H9 (cell line): ENCODE measurements around the gene VWF. TPM values are rescaled to one million over a fixed set of nuclear protein-coding genes. Genes with fewer than 3 reads are reported as not detected.

Experiments
- DNase-seq: peaks from one replicate; pipeline ENCODE4 v3.0.0-alpha.2; 2017
- H2AFZ ChIP-seq: one replicate; pipeline ENCODE4 v1.6.1; 2013; ENCODE audit warnings: mild to moderate bottlenecking, low read length, control low read depth, moderate library complexity
- H2AK5ac ChIP-seq: 2 replicates; pipeline ENCODE4 v1.6.1; 2013; ENCODE audit warnings: low read length, control low read depth, mixed read lengths; ENCODE audit not compliant: insufficient read length
- H2BK120ac ChIP-seq: one replicate; pipeline ENCODE4 v1.6.1; 2013; ENCODE audit warnings: low read depth, mild to moderate bottlenecking, low read length, control low read depth, inconsistent platforms; ENCODE audit not compliant: poor library complexity, severe bottlenecking
- H2BK12ac ChIP-seq: 2 replicates; pipeline ENCODE4 v1.6.1; 2013; ENCODE audit warnings: low read length, control low read depth, mixed read lengths, low read depth; ENCODE audit not compliant: insufficient read length
- H2BK15ac ChIP-seq: 2 replicates; pipeline ENCODE4 v1.6.1; 2013; ENCODE audit warnings: low read depth, low read length, control low read depth
- H2BK20ac ChIP-seq: one replicate; pipeline ENCODE4 v1.6.1; 2013; ENCODE audit warnings: low read depth, mild to moderate bottlenecking, low read length, control low read depth, inconsistent platforms; ENCODE audit not compliant: poor library complexity, severe bottlenecking
- H2BK5ac ChIP-seq: 2 replicates; pipeline ENCODE4 v1.6.1; 2013; ENCODE audit warnings: low read length, control low read depth, mixed read lengths; ENCODE audit not compliant: insufficient read length
- H3K14ac ChIP-seq: 2 replicates; pipeline ENCODE4 v1.6.1; 2013; ENCODE audit warnings: low read length, control low read depth; ENCODE audit not compliant: insufficient read depth
- H3K18ac ChIP-seq: 2 replicates; pipeline ENCODE4 v1.6.1; 2013; ENCODE audit warnings: low read depth, mild to moderate bottlenecking, mixed read lengths, low read length, control low read depth; ENCODE audit not compliant: insufficient read length
- H3K23ac ChIP-seq: 2 replicates; pipeline ENCODE4 v1.6.1; 2013; ENCODE audit warnings: low read length, control low read depth, mixed read lengths, low read depth; ENCODE audit not compliant: insufficient read length
- H3K23me2 ChIP-seq: 2 replicates; pipeline ENCODE4 v1.6.1; 2013; ENCODE audit warnings: low read depth, mild to moderate bottlenecking, mixed read lengths, low read length, control low read depth; ENCODE audit not compliant: insufficient read length, poor library complexity, severe bottlenecking
- H3K27ac ChIP-seq: 2 replicates; pipeline ENCODE4 v1.5.1; 2013; ENCODE audit warnings: low read length, control low read depth, mixed read lengths, low read depth; ENCODE audit not compliant: insufficient read length
- H3K27me3 ChIP-seq: 2 replicates; pipeline ENCODE4 v1.6.1; 2013; ENCODE audit warnings: low read length, control low read depth, inconsistent platforms; ENCODE audit not compliant: insufficient read depth
- H3K4ac ChIP-seq: 2 replicates; pipeline ENCODE4 v1.6.1; 2013; ENCODE audit warnings: low read depth, mild to moderate bottlenecking, control low read depth, inconsistent platforms, low read length, moderate library complexity
- H3K4me1 ChIP-seq: 2 replicates; pipeline ENCODE4 v1.6.1; 2013; ENCODE audit warnings: low read length, control low read depth, inconsistent platforms; ENCODE audit not compliant: insufficient read depth
- H3K4me2 ChIP-seq: 2 replicates; pipeline ENCODE4 v1.6.1; 2013; ENCODE audit warnings: low read length, control low read depth, mixed read lengths; ENCODE audit not compliant: insufficient read length, insufficient read depth
- H3K56ac ChIP-seq: 2 replicates; pipeline ENCODE4 v1.6.1; 2013; ENCODE audit warnings: low read depth, mild to moderate bottlenecking, mixed read lengths, low read length, control low read depth; ENCODE audit not compliant: insufficient read length
- H3K79me1 ChIP-seq: 2 replicates; pipeline ENCODE4 v1.6.1; 2013; ENCODE audit warnings: low read depth, mild to moderate bottlenecking, moderate library complexity, low read length, control low read depth, inconsistent platforms; ENCODE audit not compliant: insufficient read depth, poor library complexity, severe bottlenecking
- H3K79me2 ChIP-seq: 2 replicates; pipeline ENCODE4 v1.6.1; 2013; ENCODE audit warnings: low read length, control low read depth, inconsistent platforms; ENCODE audit not compliant: insufficient read depth
- H3K9ac ChIP-seq: 2 replicates; pipeline ENCODE4 v1.6.1; 2013; ENCODE audit warnings: low read length, control low read depth, mixed read lengths; ENCODE audit not compliant: insufficient read length; ENCODE audit errors: extremely low read depth
- H3K9me3 ChIP-seq: one replicate; pipeline ENCODE4 v1.6.1; 2013; ENCODE audit warnings: low read depth, low read length, inconsistent platforms; ENCODE audit not compliant: control insufficient read depth
- H3T11ph ChIP-seq: one replicate; pipeline ENCODE4 v1.6.1; 2013; ENCODE audit warnings: mild to moderate bottlenecking, low read length, control low read depth, inconsistent platforms
- H4K20me1 ChIP-seq: one replicate; pipeline ENCODE4 v1.6.1; 2013; ENCODE audit not compliant: control insufficient read depth, insufficient read length, insufficient read depth
- H4K5ac ChIP-seq: 2 replicates; pipeline ENCODE4 v1.6.1; 2013; ENCODE audit warnings: low read depth, mild to moderate bottlenecking, mixed read lengths, low read length, control low read depth; ENCODE audit not compliant: insufficient read length
- H4K8ac ChIP-seq: replicated peaks from 2 replicates; pipeline ENCODE4 v1.6.1; 2013; ENCODE audit warnings: low read length, control low read depth, mixed read lengths, low read depth; ENCODE audit not compliant: insufficient read length
- H4K91ac ChIP-seq: 2 replicates; pipeline ENCODE4 v1.6.1; 2013; ENCODE audit warnings: low read depth, mild to moderate bottlenecking, moderate library complexity, mixed read lengths, low read length, control low read depth; ENCODE audit not compliant: insufficient read length
- H3K27ac Mint-ChIP-seq, 3 experiments: 2 replicates in 2 of 3; 3 replicates in 1 of 3; pipeline ENCODE4 v1.8.0; 2020 to 2021; ENCODE audit warnings: mixed read lengths in 3 of 3, mild to moderate bottlenecking in 1 of 3, moderate library complexity in 1 of 3
- H3K27me3 Mint-ChIP-seq: 2 replicates; pipeline ENCODE4 v1.8.0; 2021; ENCODE audit warnings: low read depth, mild to moderate bottlenecking, moderate library complexity, mixed read lengths
- H3K36me3 Mint-ChIP-seq, 3 experiments: 2 replicates in 2 of 3; 3 replicates in 1 of 3; pipeline ENCODE4 v1.8.0; 2020 to 2021; ENCODE audit warnings: low read depth in 3 of 3, mixed read lengths in 3 of 3; ENCODE audit not compliant: insufficient read depth in 1 of 3
- H3K4me1 Mint-ChIP-seq, 2 experiments: 2 replicates each; pipeline ENCODE4 v1.8.0; 2020; ENCODE audit warnings: mixed read lengths in 2 of 2
- H3K4me3 Mint-ChIP-seq, 2 experiments: 2 replicates in 1 of 2; 3 replicates in 1 of 2; pipeline ENCODE4 v1.8.0; 2020 to 2021; ENCODE audit warnings: mild to moderate bottlenecking in 2 of 2, mixed read lengths in 2 of 2, moderate library complexity in 1 of 2
- H3K9me3 Mint-ChIP-seq, 2 experiments: 2 replicates in 1 of 2; 3 replicates in 1 of 2; pipeline ENCODE4 v1.8.0; 2020; ENCODE audit warnings: mild to moderate bottlenecking in 2 of 2, mixed read lengths in 2 of 2, moderate library complexity in 1 of 2
- CTCF ChIP-seq: fragments of 200-600 bp; sonication (generic); conservative IDR thresholded peaks from 3 replicates; pipeline ENCODE4 v1.8.0; 2021; ENCODE audit warnings: antibody characterized with exemption, mild to moderate bottlenecking
- WGBS: extraction: QIAGEN DNeasy Blood & Tissue Kit; methylation state at CpG from one replicate; pipeline ENCODE4 v1.1.7; 2013; ENCODE audit warnings: missing lambda C conversion rate, low lambda C conversion rate, mixed read lengths; ENCODE audit not compliant: insufficient read length; ENCODE audit errors: extremely low coverage; 5-methylcytosine and 5-hydroxymethylcytosine counted together
- total RNA-seq: library from RNA; stranded (reverse); gene quantifications from 2 replicates; pipeline ENCODE4 v1.2.1, GENCODE V29; 2021

VWF gene
- total RNA-seq, 1 experiment from 2014 or later, result 0.17 TPM

GRCh38 chr12:5945071-5946008, 179.1 kb downstream of the VWF start, which contains the start of gene ANO2:
Gene ANO2 (minus strand): TSS chr12:5945259. CDS start chr12:5945217, 42 bp downstream.
- peaks cover 29 to 31% of the 10 kb centered on the region in 2 experiments for H3K4me1 Mint-ChIP-seq
- H3K4me1 ChIP-seq, result no peaks in the 10 kb centered on the region; the same call in 1 of the 2 replicates
- H3K9ac ChIP-seq, result peak within 1 kb of the TSS; percentile 68
- no CpG with 5 or more reads among the region's 66 CpGs for WGBS
- peaks cover 42% of the 10 kb centered on the region for H3K27me3 Mint-ChIP-seq
- peaks cover 6% of the 10 kb centered on the region for H3K23me2 ChIP-seq
- no peak within 1 kb of the TSS for H2BK20ac ChIP-seq
- peak within 1 kb of the TSS in 2 of 3 experiments; percentile 89 to 97; a peak in 3 of 7 replicates for H3K27ac Mint-ChIP-seq
- no peak within 1 kb of the TSS for H2AK5ac ChIP-seq
- DNase-seq, result peak; percentile 69
- no peaks in the 10 kb centered on the region for H3K9me3 Mint-ChIP-seq
- H2BK5ac ChIP-seq, result no peak within 1 kb of the TSS
- H4K20me1 ChIP-seq, result no peaks in the 10 kb centered on the region
- H2BK12ac ChIP-seq, result peak within 1 kb of the TSS; percentile 47
- H4K5ac ChIP-seq, result no peak within 1 kb of the TSS
- no peaks in the 10 kb centered on the region for H3K79me1 ChIP-seq
- no peak within 1 kb of the TSS for H2BK15ac ChIP-seq
- H3K23ac ChIP-seq, result no peak within 1 kb of the TSS
- H3K79me2 ChIP-seq, result no peaks in the 10 kb centered on the region
- no peak within 1 kb of the TSS for H4K91ac ChIP-seq
- H3K14ac ChIP-seq, result peak within 1 kb of the TSS; percentile 93
- H2BK120ac ChIP-seq, result no peak within 1 kb of the TSS
- no peak within 1 kb of the TSS; the same call in 1 of the 2 replicates for H3K4ac ChIP-seq
- H3K4me2 ChIP-seq, result peak within 1 kb of the TSS; percentile 89
- H3K56ac ChIP-seq, result no peak within 1 kb of the TSS
- H3K36me3 Mint-ChIP-seq, result no peaks in the 10 kb centered on the region
- H4K8ac ChIP-seq, result no peak within 1 kb of the TSS
- H3K27ac ChIP-seq, result no peak within 1 kb of the TSS
- peaks cover 10% of the 10 kb centered on the region; the same call in 1 of the 2 replicates for H3K27me3 ChIP-seq
- H2AFZ ChIP-seq, result peak within 1 kb of the TSS; percentile 53
- H3K18ac ChIP-seq, result peak within 1 kb of the TSS; percentile 80
- H3K4me3 Mint-ChIP-seq, result peak within 1 kb of the TSS; percentile 85 to 94
- H3K9me3 ChIP-seq, result no peaks in the 10 kb centered on the region
- no peak within 1 kb of the TSS for H3T11ph ChIP-seq
- no peak for TF ChIP-seq CTCF
